K562 treated with DMSO at 1 percent for 48 hours (cell line): ENCODE results near the gene DUSP28. TPM values are rescaled to one million over a fixed set of nuclear protein-coding genes. Genes with fewer than 3 reads are reported as not detected.

Experiments used
- total RNA-seq: library from RNA; unstranded; fragments of 300-600 nt; gene quantifications from 2 replicates; pipeline ENCODE4 v1.2.3, GENCODE V29; 2022; ENCODE audit warnings: low replicate concordance; ENCODE audit errors: extremely low read depth

Gene DUSP28
- not detected in 2 replicates for total RNA-seq

DNA sequence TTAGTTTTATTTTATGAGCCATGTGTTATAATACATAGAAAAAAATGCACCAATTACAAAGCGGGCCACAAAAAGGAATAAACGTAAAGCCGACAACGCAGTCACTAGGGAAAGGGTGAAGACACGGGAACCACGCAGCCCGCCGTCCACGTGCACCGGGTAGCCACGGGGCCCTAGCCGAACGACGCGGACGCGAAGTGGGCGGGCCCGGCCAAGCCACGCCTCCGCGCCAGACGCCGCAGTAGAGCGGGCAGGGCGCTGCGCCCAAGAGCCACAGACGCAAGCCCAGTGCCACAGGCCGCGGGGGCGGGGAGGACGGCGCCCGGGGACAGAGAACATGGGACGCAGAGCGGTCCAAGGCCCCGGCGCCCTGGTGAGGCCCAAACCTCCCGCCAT is at the start of gene DUSP28:
Gene DUSP28 (plus strand): TSS at position 274 of the 396 bp plus-strand sequence. CDS start 328 bp downstream, outside the sequence.

DNA sequence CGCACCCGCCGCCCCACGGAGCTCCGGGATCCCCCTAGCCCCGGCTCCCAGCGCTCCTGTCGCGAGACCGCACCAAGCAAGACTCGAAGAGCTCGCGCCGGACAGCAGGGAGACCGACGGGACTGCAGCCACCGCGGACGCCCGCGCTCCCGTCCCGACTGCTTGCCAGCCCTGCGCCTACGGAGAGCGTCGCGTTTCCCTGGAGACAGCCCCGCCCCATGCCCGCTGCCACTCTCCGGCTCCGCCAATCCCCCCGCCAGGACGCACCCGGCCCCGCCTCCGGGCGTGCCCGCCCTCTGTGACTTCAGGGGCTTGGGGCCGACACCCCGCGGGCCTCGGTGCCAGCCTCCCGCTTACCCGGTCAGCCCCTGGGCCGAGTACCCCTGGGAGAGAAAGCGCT is 2.3 kb upstream of the DUSP28 start, which contains the start of gene ANKMY1:
Gene ANKMY1 (minus strand): TSS at position 181 of the 400 bp plus-strand sequence. CDS start 653 bp downstream, outside the sequence.

GRCh38 chr2:240567872-240568677 is 7.9 kb downstream of the DUSP28 start, which contains the start of gene RNPEPL1:
Gene RNPEPL1 (plus strand): TSS chr2:240568484. CDS start chr2:240568587, 103 bp downstream.

GRCh38 chr2:240586198-240586918 is 26.2 kb downstream of the DUSP28 start, which contains the start of gene CAPN10:
Gene CAPN10 (plus strand): TSS chr2:240586734. CDS start chr2:240586912, 178 bp downstream.

Other genes starting within 250 kb of the DUSP28 start
- not detected in 2 replicates for gene GPC1, start 124.7 kb upstream of the DUSP28 start, total RNA-seq
- not detected in 2 replicates for gene ANKMY1, start 2.4 kb upstream of the DUSP28 start, total RNA-seq
- gene RNPEPL1, start 8.1 kb downstream of the DUSP28 start, total RNA-seq: not detected in 2 replicates
- not detected in 2 replicates for gene CAPN10, start 26.4 kb downstream of the DUSP28 start, total RNA-seq
- not detected in 2 replicates for gene GPR35, start 65.1 kb downstream of the DUSP28 start, total RNA-seq
- not detected in 2 replicates for gene AQP12B, start 122.5 kb downstream of the DUSP28 start, total RNA-seq
- gene AQP12A, start 131.5 kb downstream of the DUSP28 start, total RNA-seq: not detected in 2 replicates